Stimulated activated CD4-positive, alpha-beta T cell treated with anti-CD3 and anti-CD28 coated beads, Interleukin-4, amount 100 ng/mL, for 48 hours (primary cell): ENCODE results near the gene SPTLC2.

Experiments
- DNase-seq, 2 donors: peaks; one replicate each; pipeline ENCODE4 v3.0.0-alpha.2; 2020; ENCODE audit warnings: low read depth in 2 of 2

SPTLC2 gene

DNA sequence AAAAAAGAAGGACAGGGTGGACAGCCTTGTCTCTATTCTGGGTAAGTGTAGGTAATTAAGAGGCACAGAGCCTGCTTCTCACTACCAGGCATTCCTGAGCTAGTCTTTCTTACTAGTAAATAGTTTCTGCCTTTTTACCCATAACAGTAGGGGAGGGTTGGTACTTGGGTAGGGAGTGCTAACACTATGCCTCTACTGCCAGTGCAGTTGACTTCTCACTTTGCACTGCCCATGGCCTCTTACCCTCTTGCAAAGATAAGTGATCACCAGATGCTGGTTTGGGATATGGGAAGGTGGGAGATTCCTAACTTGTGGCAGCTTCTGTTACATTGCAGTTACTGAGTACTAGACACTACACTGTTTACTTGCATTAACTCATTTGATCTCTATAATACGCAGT lies 146.9 kb downstream of the SPTLC2 start:
- no peak for DNase-seq

DNA sequence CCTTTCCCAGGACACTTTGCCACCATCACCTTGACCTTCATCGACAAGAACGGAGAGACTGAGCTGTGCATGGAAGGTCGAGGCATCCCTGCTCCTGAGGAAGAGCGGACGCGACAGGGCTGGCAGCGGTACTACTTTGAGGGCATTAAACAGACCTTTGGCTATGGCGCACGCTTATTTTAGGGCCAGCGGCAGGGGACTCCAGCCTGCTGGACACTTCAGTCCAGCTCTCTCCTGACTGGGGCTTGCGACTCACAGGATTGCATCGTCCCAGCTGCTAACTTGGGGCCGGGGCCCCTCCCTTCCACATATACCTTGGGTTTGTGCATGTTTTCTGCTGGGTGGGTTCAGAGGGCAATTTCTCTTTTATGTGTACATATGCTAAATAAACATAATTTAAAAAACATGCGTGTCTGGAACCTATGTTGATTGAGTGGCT lies 147.4 kb downstream of the SPTLC2 start:
- DNase-seq: no peak

DNA sequence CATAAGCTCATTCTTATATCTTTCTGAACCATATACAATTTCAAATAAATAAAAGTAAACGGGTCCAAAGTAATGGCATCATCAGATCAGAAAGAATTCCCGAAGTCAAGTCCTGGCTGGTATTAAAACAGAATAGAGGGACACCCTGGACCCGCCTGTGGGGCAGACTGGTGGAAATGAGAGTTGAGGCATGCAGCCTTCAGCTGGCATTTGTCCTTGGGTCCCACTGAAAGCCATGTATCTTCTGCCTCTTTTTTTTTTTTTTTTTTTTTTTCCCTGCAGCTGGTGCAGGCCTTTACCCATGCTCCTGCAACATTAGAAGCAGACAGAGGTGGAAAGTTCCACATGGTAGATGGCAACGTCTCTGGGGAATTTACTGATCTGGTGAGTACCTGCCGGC lies 148.6 kb downstream of the SPTLC2 start:
- no peak for DNase-seq

DNA sequence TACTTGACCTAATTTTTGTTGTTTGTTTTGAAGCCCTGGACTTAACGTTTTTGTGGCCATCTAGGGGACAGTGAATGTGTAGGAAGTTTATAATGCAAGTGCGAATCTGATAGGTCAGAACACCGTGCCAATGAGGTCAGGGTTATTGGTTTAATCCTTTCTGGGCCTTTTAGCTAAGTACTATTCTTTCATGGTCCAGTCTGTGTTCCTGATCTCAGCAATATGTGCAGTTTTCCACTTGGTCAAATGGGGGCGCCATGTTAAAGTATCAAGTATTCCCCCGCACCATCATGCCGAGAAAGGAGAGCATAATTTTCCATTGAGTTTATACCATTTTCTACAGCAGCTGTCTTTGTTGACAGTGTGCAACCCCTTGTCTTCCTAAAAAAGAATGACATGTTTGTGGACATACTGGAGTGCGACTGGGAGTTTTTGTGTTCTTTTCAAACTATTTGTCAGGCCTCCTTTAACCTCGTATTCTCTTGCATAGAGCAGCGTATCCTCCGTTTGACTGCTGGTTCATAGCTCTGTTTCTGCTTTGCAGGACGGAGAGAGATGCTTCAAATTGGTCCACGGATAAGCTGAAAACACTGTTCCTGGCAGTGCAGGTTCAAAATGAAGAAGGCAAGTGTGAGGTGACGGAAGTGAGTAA lies 157.2 kb downstream of the SPTLC2 start:
- peak; percentile 59 to 69 for DNase-seq

DNA sequence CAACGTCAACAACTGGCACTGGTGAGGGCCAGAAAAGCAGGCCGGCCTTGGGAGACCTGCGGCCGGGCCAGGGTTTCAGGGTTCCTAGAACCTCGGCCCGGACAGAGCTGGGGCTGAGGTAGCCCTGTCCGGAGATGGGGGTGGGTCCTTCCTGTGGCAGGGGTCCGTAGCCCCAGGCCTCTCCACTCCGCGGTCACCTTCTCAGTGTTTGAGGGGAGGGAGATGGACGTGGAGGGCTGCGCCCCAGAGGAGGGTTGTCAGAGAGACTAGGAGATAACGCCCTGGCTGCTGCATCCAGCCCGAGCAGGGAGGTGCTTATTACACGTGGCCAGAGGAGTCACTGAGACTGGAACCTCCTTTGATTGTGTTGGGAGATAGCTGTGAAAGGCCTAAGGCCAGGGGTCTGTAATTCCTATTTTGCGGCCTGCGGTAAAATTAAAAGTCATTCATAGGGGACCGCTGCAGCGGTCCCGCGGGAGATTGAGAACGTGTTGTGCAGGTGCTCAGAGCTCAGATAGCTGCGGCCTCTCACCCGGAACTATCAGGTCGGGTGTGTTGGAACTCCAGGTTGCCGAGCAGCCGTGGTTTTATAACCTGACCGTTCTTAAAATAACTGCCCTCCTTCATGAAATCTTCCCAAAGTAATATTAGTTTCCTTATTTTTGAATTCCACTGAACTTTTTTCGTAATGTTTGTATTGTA lies 158.0 kb downstream of the SPTLC2 start:
- DNase-seq: peak; percentile 12 to 20

DNA sequence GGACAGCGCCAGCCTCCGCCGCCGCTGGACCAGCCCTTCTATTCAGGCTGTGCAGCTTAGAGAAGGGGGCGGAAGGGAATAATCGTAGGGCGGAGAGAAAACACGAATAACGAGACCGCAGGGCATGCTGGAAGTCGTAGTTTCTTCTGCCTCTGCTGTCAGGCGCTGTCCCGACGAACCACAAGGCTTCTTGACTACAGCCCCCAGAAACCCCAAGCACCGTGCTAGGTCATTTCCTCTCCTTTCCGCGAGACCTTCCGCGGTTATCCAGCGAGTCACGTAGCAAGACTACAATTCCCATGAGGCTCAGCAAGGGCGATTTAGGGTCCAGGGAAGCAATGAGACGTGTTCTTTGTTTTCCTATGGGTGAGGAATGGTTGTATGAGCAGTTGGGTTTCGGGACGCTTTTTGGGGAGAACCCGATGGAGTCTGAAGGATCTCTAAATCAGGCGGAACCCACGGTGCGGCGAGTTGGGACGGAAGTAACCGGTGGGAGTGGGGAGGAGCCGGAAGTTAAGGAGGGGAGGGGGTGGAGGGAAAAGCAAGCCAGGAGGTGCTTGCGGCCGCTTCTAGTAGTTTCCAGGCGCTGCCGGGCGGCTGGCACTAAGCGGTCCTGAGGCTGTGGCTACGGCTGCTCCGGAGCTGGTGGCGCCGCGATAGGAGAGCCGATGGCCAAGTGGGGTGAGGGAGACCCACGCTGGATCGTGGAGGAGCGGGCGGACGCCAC lies 158.8 kb downstream of the SPTLC2 start, which contains the start of the genes AHSA1 and VIPAS39:
TSS of gene AHSA1 (plus strand) at position 572 of the 727 bp plus-strand sequence. CDS start at position 669, 97 bp downstream.
TSS of gene VIPAS39 (minus strand) at position 80 of the 727 bp plus-strand sequence. CDS start 3,499 bp downstream, outside the sequence.
- DNase-seq: peak; percentile 82 to 91

DNA sequence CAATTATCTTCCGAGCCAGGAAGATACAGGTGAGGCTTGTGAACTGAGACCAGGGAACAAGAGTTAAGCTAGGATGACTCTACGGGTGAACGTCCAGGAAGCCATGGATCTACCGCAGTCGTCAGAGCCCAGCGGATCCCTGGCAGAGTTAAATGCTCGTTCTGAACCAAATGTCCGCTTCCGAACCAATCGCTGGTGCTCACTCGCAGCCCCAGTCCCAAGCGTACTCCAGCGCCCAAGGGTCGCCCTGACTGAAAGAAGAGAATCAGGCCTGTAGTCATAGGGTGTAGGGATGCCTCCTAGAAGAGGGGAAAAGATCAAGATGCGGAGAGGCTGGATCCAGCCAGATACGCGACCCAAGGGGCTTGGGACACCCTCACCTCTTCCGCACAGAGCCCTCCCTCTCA lies 159.3 kb downstream of the SPTLC2 start:
- DNase-seq: no peak
